HepG2 (cell line): ENCODE results near the gene GAR1. TPM values are rescaled to one million over a fixed set of nuclear protein-coding genes. Genes with fewer than 3 reads are reported as not detected.

ENCODE experiments used
- ARNTL ChIP-seq: sonication (generic); formaldehyde crosslinking; IDR thresholded peaks from 2 replicates; pipeline ENCODE4 v1.4.0; 2020; ENCODE audit warnings: mild to moderate bottlenecking, missing genetic modification reagents
- HCFC1 ChIP-seq: fragments of 150-350 bp; IDR thresholded peaks from 2 replicates; pipeline ENCODE4 v1.6.1; 2014; ENCODE audit warnings: low read depth, low read length
- HDAC1 ChIP-seq: sonication (generic); formaldehyde crosslinking; IDR thresholded peaks from 2 replicates; pipeline ENCODE4 v1.5.1; 2020; ENCODE audit warnings: mild to moderate bottlenecking, missing genetic modification reagents
- MYC ChIP-seq: sonication (generic); formaldehyde crosslinking; IDR thresholded peaks from 2 replicates; pipeline ENCODE4 v1.9.0; 2021; ENCODE audit warnings: missing genetic modification reagents, borderline replicate concordance
- NFE2L2 ChIP-seq: fragments of 150-350 bp; IDR thresholded peaks from 2 replicates; pipeline ENCODE4 v1.6.1; 2014; ENCODE audit warnings: low read length
- RFXANK ChIP-seq: IDR thresholded peaks from 2 replicates; pipeline ENCODE4 v1.6.1; 2016
- TFE3 ChIP-seq: IDR thresholded peaks from 2 replicates; pipeline ENCODE4 v1.6.1; 2016
- USF2 ChIP-seq, 2 experiments: sonication (generic) in 1 of 2; formaldehyde crosslinking in 1 of 2; IDR thresholded peaks; 2 replicates each; pipeline versions ENCODE4 v1.5.1 to v1.6.1; 2011 to 2020; ENCODE audit warnings: borderline replicate concordance in 1 of 2, low read depth in 1 of 2, low read length in 1 of 2, mild to moderate bottlenecking in 1 of 2, missing genetic modification reagents in 1 of 2, moderate library complexity in 1 of 2
- ZFAT ChIP-seq: sonication (generic); formaldehyde crosslinking; conservative IDR thresholded peaks from 2 replicates; pipeline ENCODE4 v1.8.1; 2023; ENCODE audit warnings: missing genetic modification reagents, inconsistent platforms
- ZNF329 ChIP-seq: sonication (generic); formaldehyde crosslinking; IDR thresholded peaks from 2 replicates; pipeline ENCODE4 v1.9.0; 2021; ENCODE audit warnings: low read depth, mild to moderate bottlenecking, missing genetic modification reagents
- ZNF430 ChIP-seq: sonication (generic); formaldehyde crosslinking; IDR thresholded peaks from 2 replicates; pipeline ENCODE4 v1.9.0; 2021; ENCODE audit warnings: mild to moderate bottlenecking, missing genetic modification reagents
- ZNF709 ChIP-seq: sonication (generic); formaldehyde crosslinking; IDR thresholded peaks from 2 replicates; pipeline ENCODE4 v1.5.0; 2020; ENCODE audit warnings: mild to moderate bottlenecking, missing genetic modification reagents
- ZNF766 ChIP-seq: sonication (generic); formaldehyde crosslinking; IDR thresholded peaks from 2 replicates; pipeline ENCODE4 v1.5.0; 2020; ENCODE audit warnings: missing genetic modification reagents, borderline replicate concordance
- ZXDC ChIP-seq: sonication (generic); formaldehyde crosslinking; IDR thresholded peaks from 2 replicates; pipeline ENCODE4 v1.5.0; 2020; ENCODE audit warnings: mild to moderate bottlenecking, missing genetic modification reagents
- polyA plus RNA-seq, 8 experiments: library from polyadenylated mRNA; depleted of rRNA in 3 of 8; stranded (reverse) in 7 of 8; unstranded in 1 of 8; fragments of >200 nt; fragmentation: Illumina TruSeq in 4 of 8; extraction: Trizol in 4 of 8; gene quantifications; 2 replicates each; pipeline versions ENCODE4 v1.2.1 to v1.2.3, GENCODE V29; 2011 to 2016; ENCODE audit warnings: low read depth in 4 of 8, missing spikeins in 1 of 8, mixed read lengths in 1 of 8; ENCODE audit not compliant: insufficient read depth in 1 of 8
- total RNA-seq, 5 experiments: library from RNA; depleted of rRNA; stranded (reverse); fragments of >200 nt; fragmentation: Illumina TruSeq; extraction: Trizol; gene quantifications; 2 replicates each; pipeline ENCODE4 v1.2.3, GENCODE V29; 2016; ENCODE audit warnings: low read depth in 1 of 5
- TF ChIP-seq, protein P1 (sequence below): sonication (generic); formaldehyde crosslinking; IDR thresholded peaks from 2 replicates; pipeline ENCODE4 v1.8.1; 2023; ENCODE audit warnings: mild to moderate bottlenecking, moderate library complexity, missing genetic modification reagents
- TF ChIP-seq, protein P2 (sequence below): sonication (generic); formaldehyde crosslinking; IDR thresholded peaks from 2 replicates; pipeline ENCODE4 v1.8.0; 2022; ENCODE audit warnings: mild to moderate bottlenecking, missing genetic modification reagents
- TF ChIP-seq, protein P3 (sequence below): sonication (generic); formaldehyde crosslinking; IDR thresholded peaks from 2 replicates; pipeline ENCODE4 v1.8.1; 2023; ENCODE audit warnings: missing genetic modification reagents, inconsistent platforms, borderline replicate concordance

The GAR1 gene
- total and polyA plus RNA-seq, 2 of the 13 experiments (the other 11 are each of a cell fraction or from before 2014, with no cell fraction given), result 11.3 to 11.4 TPM

DNA sequence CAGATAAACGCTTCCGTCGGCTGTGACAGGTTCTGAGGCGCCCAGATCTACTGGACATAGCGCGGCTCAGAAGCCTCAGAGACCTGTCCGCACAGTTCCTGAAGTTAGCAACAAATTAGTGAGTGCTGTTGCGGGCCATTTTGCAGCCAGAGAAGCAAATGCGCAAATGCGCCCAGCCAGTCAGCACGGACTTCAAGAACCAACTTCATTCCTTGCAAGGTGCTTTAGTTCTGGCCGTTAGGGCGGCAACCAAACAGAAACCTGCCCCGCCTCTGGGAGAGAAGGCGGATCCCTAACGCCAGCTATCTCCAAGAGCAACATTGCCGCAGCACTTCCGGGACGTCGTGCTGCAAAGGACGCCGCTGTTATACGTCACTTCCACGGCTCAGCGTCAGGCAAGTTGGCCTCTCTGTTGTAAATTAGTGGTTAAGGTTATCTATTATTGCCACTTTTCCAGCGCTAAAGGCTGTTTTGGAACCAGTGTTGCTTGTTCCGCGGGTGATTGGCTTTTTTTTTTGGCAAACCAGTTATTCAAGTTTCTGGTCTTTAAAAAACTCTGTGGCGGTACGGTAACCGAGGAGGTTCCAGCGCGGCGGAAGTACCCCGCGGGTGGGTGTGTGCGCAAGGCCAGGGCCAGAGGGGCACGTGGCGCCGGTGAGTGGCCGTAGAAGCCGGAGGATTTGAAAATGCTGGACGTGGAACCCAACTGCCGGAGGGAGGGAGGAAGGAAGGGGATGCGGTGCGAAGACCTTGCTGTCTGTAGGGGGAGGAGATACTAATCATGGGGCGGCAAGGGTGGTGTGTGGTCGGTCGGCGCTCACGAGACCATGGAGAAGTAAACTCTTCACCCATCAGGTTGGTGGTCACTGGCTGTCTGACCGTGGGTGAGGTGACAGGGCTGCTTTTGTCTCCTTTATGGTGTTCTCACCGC lies at the start of gene GAR1 (continued):
- TF ChIP-seq USF2 (IDR thresholded peaks at IDR 0.05; ENCODE audit: low read depth, low read length), result no peak
- peak; percentile 75 for TF ChIP-seq USF2 (CRISPR knock-in tag; IDR thresholded peaks at IDR 0.05; ENCODE audit: borderline replicate concordance)
- TF ChIP-seq ZNF329 (CRISPR knock-in tag), result no peak
- peak; percentile 65; the same call in 1 of the 2 replicates for TF ChIP-seq ARNTL (CRISPR knock-in tag)
- TF ChIP-seq, protein P1, sequence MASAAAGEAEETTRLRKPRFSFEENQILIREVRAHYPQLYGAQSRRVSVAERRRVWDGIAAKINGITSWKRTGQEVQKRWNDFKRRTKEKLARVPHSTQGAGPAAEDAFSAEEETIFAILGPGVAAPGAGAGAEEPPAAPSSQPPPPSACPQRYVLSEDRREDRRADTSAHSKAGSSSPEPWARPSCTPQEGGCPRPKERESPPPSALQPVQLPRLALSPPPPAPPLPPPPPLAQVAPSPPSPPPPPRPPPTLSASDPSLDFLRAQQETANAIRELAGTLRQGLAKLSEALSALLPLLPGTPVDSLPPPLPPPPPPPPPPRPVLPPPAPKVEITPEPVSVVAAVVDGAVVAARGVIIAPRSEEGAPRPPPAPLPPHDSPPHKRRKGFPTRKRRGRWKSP (CRISPR knock-in tag), result peak; percentile 86
- 0 out of 2 replicates have a peak, but pooled peaks have one; percentile 70 for TF ChIP-seq ZNF709
- no peak for TF ChIP-seq NFE2L2
- no peak for TF ChIP-seq ZXDC (CRISPR knock-in tag)
- no peak for TF ChIP-seq ZNF430
- TF ChIP-seq ZNF766 (CRISPR knock-in tag), result peak; percentile 34
- peak; percentile 40; the same call in 1 of the 2 replicates for TF ChIP-seq TFE3
- no peak for TF ChIP-seq ZFAT
- TF ChIP-seq MYC (CRISPR knock-in tag), result peak; percentile 98
- peak; percentile 94 for TF ChIP-seq HDAC1
- TF ChIP-seq, protein P2, sequence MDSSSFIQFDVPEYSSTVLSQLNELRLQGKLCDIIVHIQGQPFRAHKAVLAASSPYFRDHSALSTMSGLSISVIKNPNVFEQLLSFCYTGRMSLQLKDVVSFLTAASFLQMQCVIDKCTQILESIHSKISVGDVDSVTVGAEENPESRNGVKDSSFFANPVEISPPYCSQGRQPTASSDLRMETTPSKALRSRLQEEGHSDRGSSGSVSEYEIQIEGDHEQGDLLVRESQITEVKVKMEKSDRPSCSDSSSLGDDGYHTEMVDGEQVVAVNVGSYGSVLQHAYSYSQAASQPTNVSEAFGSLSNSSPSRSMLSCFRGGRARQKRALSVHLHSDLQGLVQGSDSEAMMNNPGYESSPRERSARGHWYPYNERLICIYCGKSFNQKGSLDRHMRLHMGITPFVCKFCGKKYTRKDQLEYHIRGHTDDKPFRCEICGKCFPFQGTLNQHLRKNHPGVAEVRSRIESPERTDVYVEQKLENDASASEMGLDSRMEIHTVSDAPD (CRISPR knock-in tag), result no peak
- TF ChIP-seq HCFC1, result peak; percentile 59
- peak; percentile 49; the same call in 1 of the 2 replicates for TF ChIP-seq RFXANK (CRISPR knock-in tag)
- TF ChIP-seq, protein P3, sequence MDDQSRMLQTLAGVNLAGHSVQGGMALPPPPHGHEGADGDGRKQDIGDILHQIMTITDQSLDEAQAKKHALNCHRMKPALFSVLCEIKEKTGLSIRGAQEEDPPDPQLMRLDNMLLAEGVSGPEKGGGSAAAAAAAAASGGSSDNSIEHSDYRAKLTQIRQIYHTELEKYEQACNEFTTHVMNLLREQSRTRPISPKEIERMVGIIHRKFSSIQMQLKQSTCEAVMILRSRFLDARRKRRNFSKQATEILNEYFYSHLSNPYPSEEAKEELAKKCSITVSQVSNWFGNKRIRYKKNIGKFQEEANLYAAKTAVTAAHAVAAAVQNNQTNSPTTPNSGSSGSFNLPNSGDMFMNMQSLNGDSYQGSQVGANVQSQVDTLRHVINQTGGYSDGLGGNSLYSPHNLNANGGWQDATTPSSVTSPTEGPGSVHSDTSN, result no peak
